Measurements from ENCODE around the gene KCNIP1. TPM values are rescaled to one million over a fixed set of nuclear protein-coding genes. Genes with fewer than 3 reads are reported as not detected.

Gene KCNIP1
- polyA plus RNA-seq, 1 donor from 2014 or later = 13.8 TPM

- Histone ChIP-seq H4K20me1 (ENCODE audit: insufficient read depth) (no peaks in the 10 kb centered on the region), H3K4me2 (ENCODE audit: low read length) (no peak overlapping the region), H3K36me3 (ENCODE audit: insufficient read depth, low read length) (no peaks in the 10 kb centered on the region), H3K9ac (ENCODE audit: low read length) (no peak overlapping the region), H3K79me2 (replicated peaks; ENCODE audit: insufficient read depth, low read length) (no peaks in the 10 kb centered on the region), H3K9me3 (ENCODE audit: low read length) (no peaks in the 10 kb centered on the region), H3K4me3 (ENCODE audit: low read length) (no peak overlapping the region), H3K27ac (ENCODE audit: low read length) (no peak overlapping the region), H3K27me3 (ENCODE audit: insufficient read depth, low read depth, low read length) (no peaks in the 10 kb centered on the region), H2AFZ (ENCODE audit: low read depth, low read length) (no peak overlapping the region), H3K9me2 (ENCODE audit: insufficient read depth, low read length) (no peaks in the 10 kb centered on the region), H3F3A (ENCODE audit: insufficient read depth, low read length, poor library complexity, severe bottlenecking) (no peaks in the 10 kb centered on the region)
- TF ChIP-seq POLR2AphosphoS5 (IDR thresholded peaks at IDR 0.05) (no peak), SMC3 (conservative IDR thresholded peaks at IDR 0.05; ENCODE audit: poor library complexity) (no peak), MXI1 (conservative IDR thresholded peaks at IDR 0.05; ENCODE audit: poor library complexity, severe bottlenecking) (no peak), EP300 (conservative IDR thresholded peaks at IDR 0.05; ENCODE audit: poor library complexity, severe bottlenecking) (no peak), TAF1 (IDR thresholded peaks at IDR 0.05; ENCODE audit: low read depth) (no peak), RAD21 (conservative IDR thresholded peaks at IDR 0.05) (no peak), EZH2 (IDR thresholded peaks at IDR 0.05; ENCODE audit: borderline replicate concordance, insufficient read depth, low read length, poor library complexity, severe bottlenecking) (no peak)
- TF ChIP-seq, protein P1, sequence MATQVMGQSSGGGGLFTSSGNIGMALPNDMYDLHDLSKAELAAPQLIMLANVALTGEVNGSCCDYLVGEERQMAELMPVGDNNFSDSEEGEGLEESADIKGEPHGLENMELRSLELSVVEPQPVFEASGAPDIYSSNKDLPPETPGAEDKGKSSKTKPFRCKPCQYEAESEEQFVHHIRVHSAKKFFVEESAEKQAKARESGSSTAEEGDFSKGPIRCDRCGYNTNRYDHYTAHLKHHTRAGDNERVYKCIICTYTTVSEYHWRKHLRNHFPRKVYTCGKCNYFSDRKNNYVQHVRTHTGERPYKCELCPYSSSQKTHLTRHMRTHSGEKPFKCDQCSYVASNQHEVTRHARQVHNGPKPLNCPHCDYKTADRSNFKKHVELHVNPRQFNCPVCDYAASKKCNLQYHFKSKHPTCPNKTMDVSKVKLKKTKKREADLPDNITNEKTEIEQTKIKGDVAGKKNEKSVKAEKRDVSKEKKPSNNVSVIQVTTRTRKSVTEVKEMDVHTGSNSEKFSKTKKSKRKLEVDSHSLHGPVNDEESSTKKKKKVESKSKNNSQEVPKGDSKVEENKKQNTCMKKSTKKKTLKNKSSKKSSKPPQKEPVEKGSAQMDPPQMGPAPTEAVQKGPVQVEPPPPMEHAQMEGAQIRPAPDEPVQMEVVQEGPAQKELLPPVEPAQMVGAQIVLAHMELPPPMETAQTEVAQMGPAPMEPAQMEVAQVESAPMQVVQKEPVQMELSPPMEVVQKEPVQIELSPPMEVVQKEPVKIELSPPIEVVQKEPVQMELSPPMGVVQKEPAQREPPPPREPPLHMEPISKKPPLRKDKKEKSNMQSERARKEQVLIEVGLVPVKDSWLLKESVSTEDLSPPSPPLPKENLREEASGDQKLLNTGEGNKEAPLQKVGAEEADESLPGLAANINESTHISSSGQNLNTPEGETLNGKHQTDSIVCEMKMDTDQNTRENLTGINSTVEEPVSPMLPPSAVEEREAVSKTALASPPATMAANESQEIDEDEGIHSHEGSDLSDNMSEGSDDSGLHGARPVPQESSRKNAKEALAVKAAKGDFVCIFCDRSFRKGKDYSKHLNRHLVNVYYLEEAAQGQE (IDR thresholded peaks at IDR 0.05; ENCODE audit: borderline replicate concordance) = no peak
- TF ChIP-seq, protein P2, sequence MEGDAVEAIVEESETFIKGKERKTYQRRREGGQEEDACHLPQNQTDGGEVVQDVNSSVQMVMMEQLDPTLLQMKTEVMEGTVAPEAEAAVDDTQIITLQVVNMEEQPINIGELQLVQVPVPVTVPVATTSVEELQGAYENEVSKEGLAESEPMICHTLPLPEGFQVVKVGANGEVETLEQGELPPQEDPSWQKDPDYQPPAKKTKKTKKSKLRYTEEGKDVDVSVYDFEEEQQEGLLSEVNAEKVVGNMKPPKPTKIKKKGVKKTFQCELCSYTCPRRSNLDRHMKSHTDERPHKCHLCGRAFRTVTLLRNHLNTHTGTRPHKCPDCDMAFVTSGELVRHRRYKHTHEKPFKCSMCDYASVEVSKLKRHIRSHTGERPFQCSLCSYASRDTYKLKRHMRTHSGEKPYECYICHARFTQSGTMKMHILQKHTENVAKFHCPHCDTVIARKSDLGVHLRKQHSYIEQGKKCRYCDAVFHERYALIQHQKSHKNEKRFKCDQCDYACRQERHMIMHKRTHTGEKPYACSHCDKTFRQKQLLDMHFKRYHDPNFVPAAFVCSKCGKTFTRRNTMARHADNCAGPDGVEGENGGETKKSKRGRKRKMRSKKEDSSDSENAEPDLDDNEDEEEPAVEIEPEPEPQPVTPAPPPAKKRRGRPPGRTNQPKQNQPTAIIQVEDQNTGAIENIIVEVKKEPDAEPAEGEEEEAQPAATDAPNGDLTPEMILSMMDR (IDR thresholded peaks at IDR 0.05; ENCODE audit: poor library complexity, severe bottlenecking) = no peak
Measured at GRCh38 chr5:170709640-170710039, 205.8 kb downstream of the KCNIP1 start.

- Histone ChIP-seq H3K79me2 (replicated peaks; ENCODE audit: insufficient read depth, low read length) (no peaks in the 10 kb centered on the region), H2AFZ (ENCODE audit: low read depth, low read length) (no peak overlapping the region)
Measured at GRCh38 chr5:170711300-170711699, 207.5 kb downstream of the KCNIP1 start.

More at GRCh38 chr5:170711300-170711699, 207.5 kb downstream of the KCNIP1 start:
- H3K9me2 ChIP-seq (ENCODE audit: insufficient read depth, low read length) = no peaks in the 10 kb centered on the region
- H4K20me1 ChIP-seq (ENCODE audit: insufficient read depth) = no peaks in the 10 kb centered on the region
- TF ChIP-seq, protein P1 (IDR thresholded peaks at IDR 0.05; ENCODE audit: borderline replicate concordance) = no peak
- no peak for TF ChIP-seq POLR2AphosphoS5 (IDR thresholded peaks at IDR 0.05)
- no peak for TF ChIP-seq TAF1 (IDR thresholded peaks at IDR 0.05; ENCODE audit: low read depth)
- TF ChIP-seq SMC3 (conservative IDR thresholded peaks at IDR 0.05; ENCODE audit: poor library complexity) = no peak
- TF ChIP-seq RAD21 (conservative IDR thresholded peaks at IDR 0.05) = no peak
- no peak for TF ChIP-seq MXI1 (conservative IDR thresholded peaks at IDR 0.05; ENCODE audit: poor library complexity, severe bottlenecking)
- TF ChIP-seq EP300 (conservative IDR thresholded peaks at IDR 0.05; ENCODE audit: poor library complexity, severe bottlenecking) = no peak
- TF ChIP-seq, protein P2 (IDR thresholded peaks at IDR 0.05; ENCODE audit: poor library complexity, severe bottlenecking) = no peak
- no peak for TF ChIP-seq EZH2 (IDR thresholded peaks at IDR 0.05; ENCODE audit: borderline replicate concordance, insufficient read depth, low read length, poor library complexity, severe bottlenecking)
- no peak overlapping the region for H3K27ac ChIP-seq (ENCODE audit: low read length)
- H3K9ac ChIP-seq (ENCODE audit: low read length) = no peak overlapping the region
- H3K9me3 ChIP-seq (ENCODE audit: low read length) = no peaks in the 10 kb centered on the region
- H3F3A ChIP-seq (ENCODE audit: insufficient read depth, low read length, poor library complexity, severe bottlenecking) = no peaks in the 10 kb centered on the region
- no peaks in the 10 kb centered on the region for H3K36me3 ChIP-seq (ENCODE audit: insufficient read depth, low read length)
- H3K4me3 ChIP-seq (ENCODE audit: low read length) = no peak overlapping the region
- H3K27me3 ChIP-seq (ENCODE audit: insufficient read depth, low read depth, low read length) = no peaks in the 10 kb centered on the region
- no peak overlapping the region for H3K4me2 ChIP-seq (ENCODE audit: low read length)
